Measurements from ENCODE around the gene SLC9A9.

SLC9A9 gene

DNA sequence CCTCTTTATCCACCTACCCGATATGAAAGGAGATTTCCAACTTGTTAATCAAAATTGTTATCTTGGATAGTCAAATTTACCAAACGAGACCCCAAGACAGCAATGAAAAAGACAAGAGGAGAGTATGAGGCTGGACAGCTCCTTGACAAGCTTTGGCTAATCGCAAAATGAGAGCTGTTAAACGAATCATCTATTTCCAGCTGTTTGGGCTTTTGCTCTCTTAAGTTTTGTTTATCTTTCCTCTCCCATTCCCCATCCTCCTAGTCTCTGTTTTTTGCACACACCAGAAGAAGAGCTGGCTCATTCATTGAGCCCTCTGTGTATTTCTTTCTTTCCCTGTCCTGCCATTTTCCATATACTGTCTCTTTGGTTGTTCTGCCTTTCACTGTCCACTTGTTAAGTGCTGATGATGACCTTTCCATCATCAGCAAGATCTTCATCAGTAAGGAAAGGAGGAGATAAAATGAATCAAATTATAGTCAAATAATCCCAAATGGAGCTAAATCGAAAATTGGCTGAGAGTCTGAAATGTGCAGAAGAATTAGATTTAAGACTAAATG lies 161.6 kb downstream of the SLC9A9 start:
- Mint-ChIP-seq H3K9me3 (no peaks in the 10 kb centered on the region), H3K4me1 (ENCODE audit: low read depth) (peaks cover 3% of the 10 kb centered on the region), H3K27me3 (no peaks in the 10 kb centered on the region), H3K27ac (no peak overlapping the region), H3K4me3 (no peak overlapping the region), H3K36me3 (ENCODE audit: low read depth) (no peaks in the 10 kb centered on the region)
- DNase-seq = no peak

DNA sequence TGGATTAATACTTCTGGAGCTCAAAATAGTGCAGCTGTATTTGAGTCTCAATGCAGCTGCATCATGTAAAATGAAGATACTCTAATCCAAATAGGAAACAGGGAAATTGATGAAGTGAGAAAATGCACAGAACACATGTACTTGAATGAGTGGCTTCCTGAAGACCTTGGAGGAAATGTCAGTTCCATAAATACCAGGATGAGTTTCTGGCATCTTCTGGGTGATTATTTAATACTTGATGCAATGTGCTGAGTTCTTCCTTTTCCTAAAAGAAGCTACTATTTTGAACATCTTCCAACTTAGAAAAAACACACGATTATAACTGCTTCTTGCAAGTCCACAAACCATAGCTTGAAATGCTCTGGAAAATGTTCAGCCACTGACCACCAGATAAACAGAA lies 162.8 kb downstream of the SLC9A9 start:
- Mint-ChIP-seq H3K36me3 (ENCODE audit: low read depth) (no peaks in the 10 kb centered on the region), H3K4me1 (ENCODE audit: low read depth) (peaks cover 3% of the 10 kb centered on the region), H3K27me3 (no peaks in the 10 kb centered on the region), H3K9me3 (no peaks in the 10 kb centered on the region), H3K27ac (no peak overlapping the region), H3K4me3 (no peak overlapping the region)
- no peak for DNase-seq

DNA sequence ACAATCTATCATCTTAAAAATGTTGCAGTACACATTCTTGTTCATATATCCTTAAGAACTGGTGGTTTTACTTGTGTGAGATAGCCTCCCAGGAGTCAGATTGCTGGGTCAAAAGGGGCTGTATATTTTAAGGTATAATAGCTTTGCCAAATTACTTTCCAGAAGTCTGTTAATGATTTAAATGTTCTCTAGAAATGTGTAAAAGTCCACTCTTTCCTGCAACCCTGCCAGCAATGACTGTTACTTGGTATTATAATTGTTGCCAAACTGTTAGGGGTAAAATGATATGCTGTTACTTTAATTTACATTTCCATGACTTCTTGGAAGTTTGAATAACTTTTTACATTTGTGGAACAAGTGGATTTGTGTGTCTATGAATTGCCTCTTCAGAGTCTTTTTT lies 170.8 kb downstream of the SLC9A9 start:
- Mint-ChIP-seq H3K4me3 (no peak overlapping the region), H3K36me3 (ENCODE audit: low read depth) (no peaks in the 10 kb centered on the region), H3K27ac (no peak overlapping the region), H3K27me3 (no peaks in the 10 kb centered on the region), H3K4me1 (ENCODE audit: low read depth) (peaks cover 9% of the 10 kb centered on the region), H3K9me3 (no peaks in the 10 kb centered on the region)
- no peak for DNase-seq

DNA sequence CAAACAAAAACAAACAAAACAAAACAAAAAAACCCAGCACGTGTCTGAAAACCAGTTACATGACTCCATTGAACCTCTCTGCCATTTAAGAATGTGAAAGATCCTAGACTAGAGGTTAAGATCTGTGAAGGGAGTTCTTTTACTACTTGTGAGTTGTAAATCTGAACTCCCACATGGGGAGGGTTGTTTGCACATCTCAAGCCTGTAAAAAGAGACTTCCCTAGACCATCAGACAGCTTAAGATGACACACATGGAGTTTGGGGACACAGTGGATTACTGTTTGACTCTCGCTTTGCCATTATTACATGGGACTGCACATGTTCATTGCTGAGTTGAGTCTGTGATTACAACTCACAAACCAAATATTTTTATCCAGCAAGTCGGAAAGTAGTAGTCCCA lies 171.5 kb downstream of the SLC9A9 start:
- Mint-ChIP-seq H3K9me3 (no peaks in the 10 kb centered on the region), H3K4me3 (no peak overlapping the region), H3K27me3 (no peaks in the 10 kb centered on the region), H3K27ac (no peak overlapping the region), H3K36me3 (ENCODE audit: low read depth) (no peaks in the 10 kb centered on the region), H3K4me1 (ENCODE audit: low read depth) (peaks cover 6% of the 10 kb centered on the region)
- DNase-seq = no peak

DNA sequence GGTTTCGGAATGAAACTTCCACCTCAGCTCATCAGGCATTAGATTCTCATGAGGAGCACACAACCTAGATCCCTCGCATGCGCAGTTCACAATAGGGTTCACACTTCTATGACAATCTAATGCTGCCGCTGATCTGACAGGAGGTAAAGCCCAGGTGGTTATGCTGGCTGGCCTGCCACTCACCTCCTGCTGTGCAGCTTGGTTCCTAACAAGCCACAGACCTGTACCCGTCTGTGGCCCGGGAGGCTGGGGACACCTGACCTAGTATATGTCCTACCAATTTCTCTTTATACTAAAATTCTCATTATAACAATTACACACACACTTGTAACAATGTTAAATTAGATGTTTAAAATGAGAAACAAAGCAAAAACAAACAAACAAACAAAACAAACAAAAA lies 172.2 kb downstream of the SLC9A9 start:
- Mint-ChIP-seq H3K27ac (no peak overlapping the region), H3K4me1 (ENCODE audit: low read depth) (peaks cover 6% of the 10 kb centered on the region), H3K36me3 (ENCODE audit: low read depth) (no peaks in the 10 kb centered on the region), H3K9me3 (no peaks in the 10 kb centered on the region), H3K27me3 (no peaks in the 10 kb centered on the region), H3K4me3 (no peak overlapping the region)
- no peak for DNase-seq

DNA sequence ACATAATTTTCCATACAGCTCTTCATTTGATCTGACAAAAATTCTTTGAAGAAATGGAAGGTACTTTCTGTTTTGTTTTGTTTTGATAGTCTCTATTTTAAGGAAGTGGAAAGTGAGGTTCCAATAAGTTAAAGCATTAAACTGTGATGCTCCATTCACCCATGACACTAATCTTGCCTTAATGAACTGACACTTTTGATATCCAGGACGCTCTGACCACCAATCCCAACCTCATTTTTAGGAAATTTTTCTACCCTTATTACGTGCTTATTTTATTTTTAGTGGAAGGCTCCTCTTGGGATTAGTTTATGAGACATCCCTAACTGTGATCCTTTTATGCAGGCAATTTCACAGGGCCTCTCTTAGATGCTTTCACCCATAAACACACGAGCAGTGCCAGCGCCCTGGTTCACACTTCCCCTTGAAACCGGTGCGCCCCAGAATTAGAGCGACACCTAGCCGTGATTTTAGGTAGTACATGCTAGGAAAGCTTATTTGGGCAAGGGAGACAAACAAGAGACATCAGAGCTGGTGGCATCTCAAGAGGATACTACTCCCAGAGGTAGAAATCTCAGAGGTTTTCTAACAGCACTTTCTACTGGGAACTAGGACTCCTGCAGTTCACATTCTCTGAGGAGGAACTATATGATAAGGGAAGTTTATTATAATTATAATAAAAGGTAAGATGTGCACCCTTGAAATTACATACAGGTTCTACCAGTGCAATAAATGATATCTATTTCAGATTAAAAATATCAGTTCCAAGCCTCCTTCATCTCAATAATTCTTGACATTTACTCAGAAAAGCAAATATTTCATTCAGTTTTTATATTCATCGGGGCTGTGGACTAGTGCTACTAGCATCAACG lies 173.9 kb downstream of the SLC9A9 start:
- H3K4me1 Mint-ChIP-seq (ENCODE audit: low read depth) = peaks cover 13% of the 10 kb centered on the region
- H3K9me3 Mint-ChIP-seq = no peaks in the 10 kb centered on the region
- H3K4me3 Mint-ChIP-seq = peak overlapping the region; percentile 42
- peak; percentile 69 for DNase-seq
- no peaks in the 10 kb centered on the region for H3K27me3 Mint-ChIP-seq
- H3K27ac Mint-ChIP-seq = peak overlapping the region; percentile 48
- no peaks in the 10 kb centered on the region for H3K36me3 Mint-ChIP-seq (ENCODE audit: low read depth)

DNA sequence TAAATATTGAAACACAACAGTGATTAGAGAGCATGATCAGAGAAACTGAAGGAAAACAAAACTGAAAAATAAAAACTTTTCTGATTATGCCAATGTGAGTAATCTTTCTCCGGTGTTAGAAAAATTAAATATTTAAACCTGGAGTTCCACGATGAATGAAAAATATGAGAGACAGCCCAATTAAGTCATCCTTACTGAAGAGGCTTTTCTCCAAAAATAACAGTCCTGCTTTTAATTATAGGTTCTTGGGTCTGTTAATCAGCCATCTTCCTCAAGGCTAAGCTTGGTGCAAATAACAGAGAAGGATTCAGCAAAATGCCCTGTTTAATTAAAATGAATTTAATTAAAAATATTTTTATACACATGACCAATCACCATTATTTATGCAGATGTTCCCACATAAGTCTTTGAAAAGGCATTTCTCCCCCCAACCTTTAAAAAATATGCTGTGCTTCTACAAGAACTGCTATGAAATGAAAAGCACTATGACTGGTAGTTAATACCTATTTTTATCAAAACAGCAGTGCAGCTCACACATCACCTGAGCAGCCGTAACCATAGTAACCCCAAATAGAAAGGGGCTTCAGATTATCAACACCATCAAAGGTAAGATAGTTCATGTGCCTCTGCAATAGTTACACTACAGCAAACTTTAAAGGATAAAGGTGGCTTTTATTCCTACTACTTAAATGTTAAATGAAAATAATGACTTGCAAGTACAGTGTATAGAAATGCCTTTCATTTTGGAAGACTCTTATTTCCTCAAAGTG lies 175.7 kb downstream of the SLC9A9 start:
- no peak for DNase-seq
- no peak overlapping the region for H3K4me3 Mint-ChIP-seq
- H3K4me1 Mint-ChIP-seq (ENCODE audit: low read depth) = peaks cover 19% of the 10 kb centered on the region
- no peaks in the 10 kb centered on the region for H3K36me3 Mint-ChIP-seq (ENCODE audit: low read depth)
- H3K27ac Mint-ChIP-seq = no peak overlapping the region
- no peaks in the 10 kb centered on the region for H3K9me3 Mint-ChIP-seq
- no peaks in the 10 kb centered on the region for H3K27me3 Mint-ChIP-seq

DNA sequence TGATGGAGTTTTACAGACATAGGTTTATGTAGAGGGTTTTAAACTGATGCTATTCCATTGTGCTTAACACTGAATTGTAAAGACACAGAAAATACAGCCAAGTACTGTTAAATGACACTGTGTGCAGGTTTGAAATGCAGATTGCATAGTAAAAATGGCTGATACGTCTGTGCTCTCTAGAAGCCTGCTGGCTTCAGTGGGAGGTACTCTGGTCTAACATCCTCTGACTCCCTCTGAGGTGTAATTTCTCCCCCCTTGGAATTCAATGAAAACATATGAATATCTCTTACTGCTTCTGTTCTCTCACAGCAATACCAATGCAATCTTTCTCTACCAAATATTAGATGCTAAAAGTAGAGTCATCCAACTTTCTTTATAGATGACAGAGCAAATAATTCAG lies 176.6 kb downstream of the SLC9A9 start:
- H3K27ac Mint-ChIP-seq = no peak overlapping the region
- H3K9me3 Mint-ChIP-seq = no peaks in the 10 kb centered on the region
- no peak for DNase-seq
- no peaks in the 10 kb centered on the region for H3K36me3 Mint-ChIP-seq (ENCODE audit: low read depth)
- no peak overlapping the region for H3K4me3 Mint-ChIP-seq
- H3K27me3 Mint-ChIP-seq = no peaks in the 10 kb centered on the region
- peaks cover 19% of the 10 kb centered on the region for H3K4me1 Mint-ChIP-seq (ENCODE audit: low read depth)

DNA sequence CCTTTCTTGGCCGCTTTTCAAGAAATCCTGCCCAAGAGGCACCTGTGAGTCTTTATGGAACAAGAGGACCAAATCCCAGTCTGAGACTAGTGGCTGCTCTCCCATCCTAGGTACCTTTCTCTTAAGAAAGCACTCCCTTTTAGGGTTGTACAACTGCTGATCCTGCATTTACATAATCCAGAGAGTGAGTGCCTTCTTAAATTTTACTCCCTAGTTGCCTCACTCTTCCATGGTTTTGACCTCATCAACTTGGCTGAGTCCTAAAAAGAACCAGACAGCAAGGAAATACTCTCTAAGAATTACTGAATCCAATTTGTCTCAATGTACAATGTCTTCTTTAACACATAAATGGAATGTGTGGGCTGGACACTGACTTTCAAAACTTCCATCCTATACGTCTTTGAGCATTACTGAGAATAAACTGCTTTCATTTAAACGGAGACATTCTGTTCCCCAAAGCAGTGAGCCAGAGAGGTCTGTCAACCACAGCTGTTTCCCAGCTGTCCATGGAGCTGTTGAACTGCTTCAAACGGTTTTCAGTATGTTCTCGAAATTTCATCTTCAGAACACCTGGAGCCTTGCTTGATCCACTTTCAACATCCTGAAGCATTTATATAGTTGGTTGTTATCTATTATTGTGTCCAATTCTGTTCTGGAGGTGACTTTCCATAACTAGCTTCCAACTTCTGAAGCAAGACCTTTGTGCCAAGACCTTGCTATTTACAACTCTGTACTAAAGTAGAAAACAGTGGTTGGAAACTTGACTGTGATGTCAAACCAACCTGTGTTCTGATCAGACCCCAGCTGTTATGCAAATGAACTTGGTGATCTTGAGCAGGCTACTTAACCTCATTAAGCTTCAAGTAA lies 179.1 kb downstream of the SLC9A9 start:
- no peak for DNase-seq
- no peaks in the 10 kb centered on the region for H3K27me3 Mint-ChIP-seq
- no peaks in the 10 kb centered on the region for H3K9me3 Mint-ChIP-seq
- H3K4me3 Mint-ChIP-seq = no peak overlapping the region
- peaks cover 17% of the 10 kb centered on the region for H3K4me1 Mint-ChIP-seq (ENCODE audit: low read depth)
- no peaks in the 10 kb centered on the region for H3K36me3 Mint-ChIP-seq (ENCODE audit: low read depth)
- no peak overlapping the region for H3K27ac Mint-ChIP-seq

DNA sequence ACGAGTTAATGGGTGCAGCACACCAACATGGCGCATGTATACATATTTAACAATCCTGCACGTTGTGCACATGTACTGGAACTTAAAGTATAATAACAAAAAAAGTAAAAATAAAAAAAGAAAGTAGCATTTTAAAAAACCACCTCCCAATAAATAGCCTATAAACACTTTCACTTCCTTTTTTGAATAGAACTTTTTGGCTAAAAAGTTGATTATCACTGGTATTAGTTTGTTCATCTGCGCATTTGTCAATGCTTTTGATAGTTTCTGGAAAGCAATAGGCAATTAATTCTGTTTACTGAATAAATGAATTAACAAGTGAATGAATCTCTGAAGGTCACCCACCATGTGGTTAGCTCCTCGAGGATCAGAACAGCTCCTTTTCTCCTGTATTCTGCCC lies 179.9 kb downstream of the SLC9A9 start:
- no peak overlapping the region for H3K4me3 Mint-ChIP-seq
- H3K36me3 Mint-ChIP-seq (ENCODE audit: low read depth) = no peaks in the 10 kb centered on the region
- no peak for DNase-seq
- H3K4me1 Mint-ChIP-seq (ENCODE audit: low read depth) = peaks cover 15% of the 10 kb centered on the region
- H3K27ac Mint-ChIP-seq = no peak overlapping the region
- no peaks in the 10 kb centered on the region for H3K27me3 Mint-ChIP-seq
- no peaks in the 10 kb centered on the region for H3K9me3 Mint-ChIP-seq

DNA sequence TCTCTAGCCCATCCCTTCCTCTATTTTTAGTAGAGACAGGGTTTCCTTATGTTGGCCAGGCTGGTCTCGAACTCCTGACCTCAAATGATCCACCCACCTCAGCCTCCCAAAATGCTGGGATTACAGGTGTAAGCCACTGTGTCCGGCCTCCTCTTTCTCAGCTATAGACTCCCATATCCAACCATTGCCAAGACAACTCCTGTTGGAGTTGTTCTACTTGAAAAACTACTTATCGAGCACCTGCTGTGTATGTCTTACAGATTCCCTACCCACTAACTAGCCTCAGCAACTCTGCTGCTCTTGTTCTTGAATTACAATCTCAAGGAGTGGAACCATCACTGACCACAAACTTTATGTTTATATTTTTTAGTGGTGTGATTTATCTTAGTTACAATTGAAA lies 186.6 kb downstream of the SLC9A9 start:
- Mint-ChIP-seq H3K9me3 (no peaks in the 10 kb centered on the region), H3K27ac (no peak overlapping the region), H3K4me1 (ENCODE audit: low read depth) (no peaks in the 10 kb centered on the region), H3K4me3 (no peak overlapping the region), H3K27me3 (no peaks in the 10 kb centered on the region), H3K36me3 (ENCODE audit: low read depth) (no peaks in the 10 kb centered on the region)
- DNase-seq = no peak

DNA sequence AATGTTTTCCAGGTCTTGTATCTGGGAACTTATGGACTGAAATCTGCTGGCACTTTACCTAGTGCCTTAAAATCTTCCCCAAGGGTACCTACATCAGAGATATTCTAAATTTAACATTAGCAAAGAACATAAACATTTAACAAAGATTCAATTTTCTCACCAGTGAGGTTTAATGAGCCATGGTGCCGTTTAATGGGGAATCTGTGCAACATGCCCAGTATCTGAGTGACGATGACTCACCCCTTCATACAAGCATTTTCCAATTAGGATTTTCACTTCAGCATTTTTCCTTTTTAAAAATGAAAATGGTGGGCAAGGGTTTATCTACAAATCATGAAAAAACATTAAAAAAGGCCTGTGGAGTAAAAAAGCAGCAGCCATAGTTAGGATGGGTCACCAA lies 189.4 kb downstream of the SLC9A9 start:
- H3K36me3 Mint-ChIP-seq (ENCODE audit: low read depth) = no peaks in the 10 kb centered on the region
- no peak overlapping the region for H3K27ac Mint-ChIP-seq

DNA sequence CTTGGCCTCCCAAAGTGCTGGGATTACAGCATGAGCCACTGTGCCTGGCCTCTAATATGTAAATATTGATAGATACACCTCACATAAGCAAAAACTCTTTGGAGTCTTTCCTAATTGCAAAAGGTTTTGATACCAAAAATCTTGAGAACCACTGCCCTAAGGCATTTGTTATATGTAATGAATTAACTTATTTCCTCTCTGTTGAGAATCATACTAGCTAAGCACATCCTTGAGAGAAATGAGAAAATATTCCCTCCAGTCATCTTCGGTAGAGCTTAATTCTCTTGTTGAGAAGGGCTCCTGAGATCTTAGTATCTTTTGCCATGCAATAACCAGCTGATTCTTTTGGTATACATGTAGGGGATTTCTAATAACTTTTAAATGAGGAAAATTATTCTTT lies 190.2 kb downstream of the SLC9A9 start:
- H3K36me3 Mint-ChIP-seq (ENCODE audit: low read depth) = no peaks in the 10 kb centered on the region
- no peaks in the 10 kb centered on the region for H3K9me3 Mint-ChIP-seq
- no peak overlapping the region for H3K4me3 Mint-ChIP-seq
- no peak overlapping the region for H3K27ac Mint-ChIP-seq
- no peaks in the 10 kb centered on the region for H3K27me3 Mint-ChIP-seq
- DNase-seq = no peak
- no peaks in the 10 kb centered on the region for H3K4me1 Mint-ChIP-seq (ENCODE audit: low read depth)

More for the DNA sequence above, 189.4 kb downstream of the SLC9A9 start:
- no peaks in the 10 kb centered on the region for H3K9me3 Mint-ChIP-seq
- H3K27me3 Mint-ChIP-seq = no peaks in the 10 kb centered on the region
- DNase-seq = no peak
- no peaks in the 10 kb centered on the region for H3K4me1 Mint-ChIP-seq (ENCODE audit: low read depth)
- no peak overlapping the region for H3K4me3 Mint-ChIP-seq

DNA sequence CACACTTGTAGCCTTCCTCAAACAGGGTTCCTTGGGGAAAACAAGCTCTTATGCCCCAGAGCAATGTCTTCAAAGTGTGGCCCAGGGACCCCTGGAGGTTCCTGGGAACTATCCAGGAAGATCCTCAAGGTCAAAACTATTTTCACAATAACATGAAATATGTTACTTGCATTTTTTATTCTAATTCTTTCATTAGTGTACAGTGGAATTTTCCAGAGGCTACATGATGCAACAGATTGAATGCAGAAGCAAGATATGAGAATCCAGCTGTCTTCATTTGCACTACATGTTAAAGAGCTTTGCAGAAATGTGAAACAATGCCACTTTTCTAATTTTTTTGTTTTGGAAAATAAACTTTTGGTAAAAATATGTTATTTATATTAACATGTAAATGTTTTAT lies 190.9 kb downstream of the SLC9A9 start:
- no peaks in the 10 kb centered on the region for H3K27me3 Mint-ChIP-seq
- DNase-seq = no peak
- no peak overlapping the region for H3K4me3 Mint-ChIP-seq
- no peaks in the 10 kb centered on the region for H3K36me3 Mint-ChIP-seq (ENCODE audit: low read depth)
- H3K9me3 Mint-ChIP-seq = no peaks in the 10 kb centered on the region
- H3K27ac Mint-ChIP-seq = no peak overlapping the region
- no peaks in the 10 kb centered on the region for H3K4me1 Mint-ChIP-seq (ENCODE audit: low read depth)

Data from activated T-cell treated with anti-CD3 and anti-CD28 coated beads, Interleukin-2, amount 50 U/mL, for 24 hours (primary cell).